ENCODE results near the gene SUMO2.

DNA sequence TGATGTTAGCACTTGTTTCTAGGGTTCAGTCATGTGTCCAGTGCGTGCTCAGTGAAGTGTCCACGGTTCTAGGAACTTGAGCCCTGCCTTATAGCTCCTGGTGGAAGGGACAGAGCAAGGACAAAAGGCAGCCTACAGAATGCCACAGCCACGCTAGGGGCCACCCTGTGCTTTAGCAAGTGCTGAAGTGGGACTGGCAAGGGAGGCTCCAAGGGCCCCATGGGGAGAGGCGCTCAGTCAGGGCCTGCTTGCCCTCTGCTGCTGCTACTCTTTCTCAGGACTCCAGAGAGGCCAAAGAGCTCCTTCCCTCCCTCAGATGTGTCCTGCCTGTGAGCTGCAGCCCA is 58.0 kb downstream of the SUMO2 start:
- no peak for TF ChIP-seq POLR2AphosphoS5 (IDR thresholded peaks at IDR 0.05)
- TF ChIP-seq CTCF (IDR thresholded peaks at IDR 0.05), result no peak

Measured in suprapubic skin (tissue), 3 donors.